ENCODE results near the gene SATB2.

DNA sequence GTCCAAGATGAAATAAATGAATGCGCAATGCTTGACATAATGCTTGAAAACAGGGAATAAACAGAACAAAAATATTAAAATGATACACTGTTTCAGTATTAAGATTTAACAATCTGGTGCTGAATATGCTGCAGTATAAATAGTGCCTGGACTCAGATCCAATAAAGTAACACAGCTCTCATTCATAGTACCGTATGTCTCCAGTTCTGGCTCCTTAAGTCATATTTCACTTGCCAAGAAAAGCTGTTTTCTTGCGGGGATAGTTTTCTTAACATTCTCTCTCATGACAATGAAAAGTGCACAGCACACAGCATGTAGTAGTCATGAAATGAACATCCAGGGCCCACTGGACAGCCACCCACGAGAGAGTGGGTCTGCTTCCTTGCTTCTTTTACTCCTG, 74.7 kb downstream of the SATB2 start:
- TF ChIP-seq, protein P1, sequence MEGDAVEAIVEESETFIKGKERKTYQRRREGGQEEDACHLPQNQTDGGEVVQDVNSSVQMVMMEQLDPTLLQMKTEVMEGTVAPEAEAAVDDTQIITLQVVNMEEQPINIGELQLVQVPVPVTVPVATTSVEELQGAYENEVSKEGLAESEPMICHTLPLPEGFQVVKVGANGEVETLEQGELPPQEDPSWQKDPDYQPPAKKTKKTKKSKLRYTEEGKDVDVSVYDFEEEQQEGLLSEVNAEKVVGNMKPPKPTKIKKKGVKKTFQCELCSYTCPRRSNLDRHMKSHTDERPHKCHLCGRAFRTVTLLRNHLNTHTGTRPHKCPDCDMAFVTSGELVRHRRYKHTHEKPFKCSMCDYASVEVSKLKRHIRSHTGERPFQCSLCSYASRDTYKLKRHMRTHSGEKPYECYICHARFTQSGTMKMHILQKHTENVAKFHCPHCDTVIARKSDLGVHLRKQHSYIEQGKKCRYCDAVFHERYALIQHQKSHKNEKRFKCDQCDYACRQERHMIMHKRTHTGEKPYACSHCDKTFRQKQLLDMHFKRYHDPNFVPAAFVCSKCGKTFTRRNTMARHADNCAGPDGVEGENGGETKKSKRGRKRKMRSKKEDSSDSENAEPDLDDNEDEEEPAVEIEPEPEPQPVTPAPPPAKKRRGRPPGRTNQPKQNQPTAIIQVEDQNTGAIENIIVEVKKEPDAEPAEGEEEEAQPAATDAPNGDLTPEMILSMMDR (IDR thresholded peaks at IDR 0.05) = no peak
- no peak for TF ChIP-seq POLR2A (IDR thresholded peaks at IDR 0.05)

Measured in breast epithelium (tissue), 3 donors.